Stimulated activated CD4-positive, alpha-beta T cell treated with anti-CD3 and anti-CD28 coated beads, Interleukin-2, amount 100 ng/mL, for 24 hours (primary cell): ENCODE data around the gene B3GALT4.

Experiments used
- DNase-seq, 2 donors: peaks; one replicate each; pipeline ENCODE4 v3.0.0-alpha.2; 2020

B3GALT4 gene

DNA sequence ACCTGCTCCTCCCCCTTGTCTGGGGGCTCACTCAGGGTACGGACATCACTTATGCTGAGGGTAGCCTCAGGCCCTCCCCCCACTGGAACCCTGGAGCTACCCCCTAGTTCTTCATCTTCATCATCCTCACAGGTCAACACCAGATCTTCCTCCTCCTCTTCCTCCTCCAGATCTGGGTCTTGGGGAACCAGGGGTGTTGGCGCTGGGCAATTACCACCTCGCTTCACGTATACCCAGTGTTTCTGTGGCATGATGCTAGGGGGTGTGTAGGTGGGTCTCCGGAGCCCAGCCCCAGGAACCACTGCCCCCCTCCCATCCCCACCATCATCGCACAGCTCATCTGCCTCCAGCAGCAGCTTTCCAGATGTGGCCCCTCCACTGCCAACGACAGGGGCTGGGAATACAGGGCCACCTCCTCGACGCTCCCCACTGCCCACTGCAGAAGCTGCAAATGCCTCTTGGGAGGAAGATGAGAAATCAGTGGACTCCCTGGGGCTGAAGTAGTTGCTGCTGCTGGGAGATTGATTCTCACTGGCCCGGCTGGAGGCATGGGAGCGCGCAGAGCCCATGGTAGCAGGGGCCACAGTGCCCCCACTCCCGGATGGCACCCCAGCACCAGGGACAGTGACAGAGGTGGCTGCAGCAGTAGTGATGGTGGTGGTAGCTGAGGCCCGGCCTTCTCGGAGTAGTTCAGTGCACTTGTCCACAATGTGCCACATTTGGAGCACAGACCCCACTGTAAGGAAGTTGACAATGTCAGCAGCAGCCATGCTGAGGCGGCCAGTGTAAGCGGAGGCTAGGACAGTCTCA, 39.1 kb downstream of the B3GALT4 start:
- DNase-seq: no peak

GRCh38 chr6:33316603-33317418, 39.9 kb downstream of the B3GALT4 start:
- no peak for DNase-seq

DNA sequence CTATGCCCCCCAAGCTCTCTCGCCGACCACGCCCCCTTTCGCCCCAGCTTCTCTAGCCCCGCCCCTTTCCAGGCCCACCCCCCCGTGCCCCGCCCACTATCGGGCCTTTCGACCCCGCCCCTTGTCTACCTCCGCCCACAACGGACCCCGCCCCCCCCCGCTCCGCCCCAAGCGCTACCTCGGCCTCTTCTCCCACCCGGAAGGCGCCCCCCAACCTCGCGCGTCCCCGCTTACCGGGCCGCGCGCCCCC, 40.4 kb downstream of the B3GALT4 start:
- no peak for DNase-seq

DNA sequence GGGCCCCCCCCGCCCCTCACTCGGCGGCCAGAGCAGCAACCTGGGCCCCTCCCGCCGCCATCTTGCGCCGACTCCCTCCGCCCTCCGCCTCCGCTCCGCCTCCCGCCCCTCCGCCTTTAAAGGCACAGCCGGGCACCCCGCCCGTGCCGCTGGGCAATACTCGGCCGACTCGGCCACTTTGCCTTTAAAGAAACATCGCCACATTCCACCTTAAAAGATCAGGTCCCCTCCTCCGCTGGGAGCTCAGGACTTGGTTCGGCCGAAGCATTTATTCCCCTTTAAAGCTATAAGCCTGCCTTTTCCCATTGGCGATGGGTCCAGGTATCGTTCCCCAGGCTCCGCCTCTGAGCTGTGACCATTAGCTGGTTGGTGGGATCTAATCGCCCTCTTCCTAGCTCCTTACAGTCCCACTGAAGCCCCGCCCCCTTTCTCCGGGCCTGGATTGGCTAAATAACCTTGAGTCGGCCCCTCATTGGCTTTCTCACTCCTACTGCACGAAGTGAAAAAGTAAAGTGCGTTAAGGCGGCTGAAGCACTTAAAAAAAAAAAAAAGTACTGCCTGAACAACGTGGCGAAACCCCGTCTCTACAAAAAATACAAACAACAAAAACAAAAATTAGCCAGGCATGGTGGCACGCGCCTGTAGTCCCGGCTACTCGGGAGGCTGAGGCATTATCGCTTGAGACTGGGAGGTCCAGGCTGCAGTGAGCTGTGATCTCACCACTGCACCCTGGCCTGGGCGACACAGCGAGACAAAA, 40.9 kb downstream of the B3GALT4 start, which contains the start of gene ZBTB22:
Gene ZBTB22, minus strand, starts transcription at position 76 of the 757 bp plus-strand sequence. CDS start 828 bp downstream, outside the sequence.
- DNase-seq: peak; percentile 97

GRCh38 chr6:33318426-33319073, 41.6 kb downstream of the B3GALT4 start:
- no peak for DNase-seq

- no peak for DNase-seq
Observed at GRCh38 chr6:33319939-33320314, 43.0 kb downstream of the B3GALT4 start.

DNA sequence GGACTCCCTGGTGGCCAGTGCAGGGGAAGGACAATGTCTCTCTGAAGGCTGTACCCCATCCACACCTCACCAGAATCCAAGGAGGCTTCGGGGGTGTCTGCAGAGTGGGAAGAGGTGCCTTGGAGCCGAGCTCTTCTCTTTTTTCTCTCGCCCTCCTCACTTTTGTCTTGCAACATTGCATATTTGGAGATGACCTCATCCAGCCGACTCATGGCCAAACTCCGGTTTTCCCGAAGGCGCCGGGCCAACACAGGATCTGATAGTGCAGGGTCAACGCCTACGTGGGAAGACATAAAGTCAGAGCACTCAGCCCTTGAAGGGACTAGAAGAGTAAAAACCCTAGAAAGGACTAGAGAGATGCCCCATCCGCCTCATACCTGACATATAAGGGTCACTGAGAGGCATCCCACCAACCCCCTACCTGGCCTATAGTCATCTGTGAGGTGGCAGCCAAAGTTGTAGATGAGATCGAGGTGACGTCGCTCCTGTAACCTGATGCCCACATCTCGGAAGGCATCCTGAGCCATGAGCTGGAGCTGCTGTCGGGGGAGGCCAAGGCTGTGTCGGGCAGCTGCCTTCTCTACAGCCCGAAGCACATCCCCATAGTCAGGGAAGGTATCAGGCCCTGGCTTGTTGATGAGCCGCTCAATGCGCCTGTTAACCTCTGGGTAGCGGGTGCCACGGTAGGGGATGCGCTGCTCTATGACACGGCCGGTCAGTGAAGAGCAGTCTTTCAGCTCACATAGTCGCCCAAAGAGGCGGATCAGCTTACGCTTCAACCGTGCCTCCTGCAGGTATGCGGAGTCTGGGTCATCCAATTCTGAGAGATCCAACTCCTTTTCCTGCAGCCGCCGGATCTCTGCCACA, 43.6 kb downstream of the B3GALT4 start:
- no peak for DNase-seq

GRCh38 chr6:33321227-33321626, 44.3 kb downstream of the B3GALT4 start:
- no peak for DNase-seq

DNA sequence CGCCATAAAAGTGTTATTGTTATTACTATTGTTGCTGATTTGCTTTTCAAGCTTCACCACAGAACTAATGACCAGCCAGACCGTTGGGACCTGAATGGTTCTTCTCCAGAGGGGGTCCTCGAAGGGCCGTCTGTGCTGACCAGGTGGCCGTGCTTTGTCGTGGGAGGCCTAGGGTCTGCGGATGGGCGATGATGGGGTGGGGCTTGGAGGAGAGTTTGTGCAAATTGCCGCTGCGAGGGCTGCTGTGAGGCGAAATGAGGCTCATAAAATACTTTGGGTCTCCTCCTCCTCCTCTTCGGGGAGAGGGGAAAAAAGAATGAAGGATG, 46.7 kb downstream of the B3GALT4 start:
- DNase-seq: no peak

DNA sequence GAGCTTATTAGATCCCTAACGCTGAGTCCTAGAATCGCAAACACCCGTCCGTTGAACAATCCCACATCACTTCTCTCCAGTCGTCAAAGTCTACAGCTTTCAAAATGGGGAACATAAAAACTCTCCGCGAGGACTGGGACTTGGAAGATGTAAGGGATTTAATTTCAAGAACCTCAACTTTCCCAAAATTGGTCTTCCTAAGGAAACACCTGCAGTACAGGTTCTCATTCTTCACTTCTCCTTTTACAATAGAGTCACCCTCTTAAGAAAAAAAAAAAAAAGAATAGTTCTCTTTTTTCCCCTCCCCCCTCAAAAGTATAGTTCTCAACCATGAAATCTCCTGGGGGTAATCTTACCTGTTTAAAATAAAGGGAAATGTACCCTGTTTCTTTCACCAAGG, 47.2 kb downstream of the B3GALT4 start:
- DNase-seq: no peak
